ENCODE data around the gene SAMD13.
"Not testable (repeated sequence)": the region's sequence is repeated elsewhere in the genome, so short reads cannot be mapped to it uniquely, and the experiment has no call there.

DNA sequence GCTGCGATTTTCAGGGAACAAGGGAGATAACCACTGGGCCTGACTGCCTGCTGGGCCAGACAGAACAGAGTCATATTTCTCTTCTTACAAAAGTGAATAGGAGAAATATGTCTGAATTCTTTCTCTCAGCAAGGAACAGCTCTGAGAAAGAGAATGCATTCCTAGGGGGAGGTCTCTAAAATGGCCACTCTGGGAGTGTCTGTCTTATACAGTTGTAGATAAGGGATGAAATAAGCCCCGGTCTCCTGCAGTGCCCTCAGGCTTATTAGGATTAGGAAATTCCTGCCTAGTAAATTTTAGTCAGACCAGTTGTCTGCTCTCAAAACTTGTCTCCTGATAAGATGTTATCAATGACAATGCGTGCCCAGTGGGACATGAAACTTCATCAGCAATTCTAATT, 14.1 kb upstream of the SAMD13 start:
- TF ChIP-seq EGR1 (IDR thresholded peaks at IDR 0.05; ENCODE audit: low read depth in 2 of 2); FOXA1 (IDR thresholded peaks at IDR 0.05); TAF1 (conservative IDR thresholded peaks at IDR 0.05): not testable (repeated sequence)
- TF ChIP-seq, protein P1, sequence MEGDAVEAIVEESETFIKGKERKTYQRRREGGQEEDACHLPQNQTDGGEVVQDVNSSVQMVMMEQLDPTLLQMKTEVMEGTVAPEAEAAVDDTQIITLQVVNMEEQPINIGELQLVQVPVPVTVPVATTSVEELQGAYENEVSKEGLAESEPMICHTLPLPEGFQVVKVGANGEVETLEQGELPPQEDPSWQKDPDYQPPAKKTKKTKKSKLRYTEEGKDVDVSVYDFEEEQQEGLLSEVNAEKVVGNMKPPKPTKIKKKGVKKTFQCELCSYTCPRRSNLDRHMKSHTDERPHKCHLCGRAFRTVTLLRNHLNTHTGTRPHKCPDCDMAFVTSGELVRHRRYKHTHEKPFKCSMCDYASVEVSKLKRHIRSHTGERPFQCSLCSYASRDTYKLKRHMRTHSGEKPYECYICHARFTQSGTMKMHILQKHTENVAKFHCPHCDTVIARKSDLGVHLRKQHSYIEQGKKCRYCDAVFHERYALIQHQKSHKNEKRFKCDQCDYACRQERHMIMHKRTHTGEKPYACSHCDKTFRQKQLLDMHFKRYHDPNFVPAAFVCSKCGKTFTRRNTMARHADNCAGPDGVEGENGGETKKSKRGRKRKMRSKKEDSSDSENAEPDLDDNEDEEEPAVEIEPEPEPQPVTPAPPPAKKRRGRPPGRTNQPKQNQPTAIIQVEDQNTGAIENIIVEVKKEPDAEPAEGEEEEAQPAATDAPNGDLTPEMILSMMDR (IDR thresholded peaks at IDR 0.05; ENCODE audit: low read depth, low read length, missing input control) = not testable (repeated sequence)
- TF ChIP-seq, protein P2, sequence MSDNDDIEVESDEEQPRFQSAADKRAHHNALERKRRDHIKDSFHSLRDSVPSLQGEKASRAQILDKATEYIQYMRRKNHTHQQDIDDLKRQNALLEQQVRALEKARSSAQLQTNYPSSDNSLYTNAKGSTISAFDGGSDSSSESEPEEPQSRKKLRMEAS (IDR thresholded peaks at IDR 0.05) = not testable (repeated sequence)
